Measurements from ENCODE around the gene CENPL.
A peak's percentile ranks its signal among the peaks of the same experiment; 100 is the strongest.

The CENPL gene

GRCh38 chr1:173824315-173825081, at the start of gene CENPL, which contains the start of gene DARS2:
Gene CENPL, minus strand, starts transcription at chr1:173824883. Its CDS starts 13,584 bp downstream, at chr1:173811299.
Gene DARS2, plus strand, starts transcription at chr1:173824673. Its CDS starts 557 bp downstream, at chr1:173825230.
- POLR2A ChIA-PET (ENCODE audit: low non-redundant PET): no interaction called here
- TF ChIP-seq, protein P1, sequence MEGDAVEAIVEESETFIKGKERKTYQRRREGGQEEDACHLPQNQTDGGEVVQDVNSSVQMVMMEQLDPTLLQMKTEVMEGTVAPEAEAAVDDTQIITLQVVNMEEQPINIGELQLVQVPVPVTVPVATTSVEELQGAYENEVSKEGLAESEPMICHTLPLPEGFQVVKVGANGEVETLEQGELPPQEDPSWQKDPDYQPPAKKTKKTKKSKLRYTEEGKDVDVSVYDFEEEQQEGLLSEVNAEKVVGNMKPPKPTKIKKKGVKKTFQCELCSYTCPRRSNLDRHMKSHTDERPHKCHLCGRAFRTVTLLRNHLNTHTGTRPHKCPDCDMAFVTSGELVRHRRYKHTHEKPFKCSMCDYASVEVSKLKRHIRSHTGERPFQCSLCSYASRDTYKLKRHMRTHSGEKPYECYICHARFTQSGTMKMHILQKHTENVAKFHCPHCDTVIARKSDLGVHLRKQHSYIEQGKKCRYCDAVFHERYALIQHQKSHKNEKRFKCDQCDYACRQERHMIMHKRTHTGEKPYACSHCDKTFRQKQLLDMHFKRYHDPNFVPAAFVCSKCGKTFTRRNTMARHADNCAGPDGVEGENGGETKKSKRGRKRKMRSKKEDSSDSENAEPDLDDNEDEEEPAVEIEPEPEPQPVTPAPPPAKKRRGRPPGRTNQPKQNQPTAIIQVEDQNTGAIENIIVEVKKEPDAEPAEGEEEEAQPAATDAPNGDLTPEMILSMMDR (conservative IDR thresholded peaks at IDR 0.05; ENCODE audit: low read depth): no peak; the same call in 1 of the 2 replicates
- peak; percentile 93 for DNase-seq (ENCODE audit: low spot score)
- peak within 1 kb of the TSS; percentile 97 for H3K27ac ChIP-seq
- CTCF ChIA-PET: interaction anchor here (0.6 to 1.2 kb wide), 6 partner anchors 19 to 1342 kb away, joined by 3 to 4 read pairs (median 3); no protein-coding TSS in a partner anchor

DNA sequence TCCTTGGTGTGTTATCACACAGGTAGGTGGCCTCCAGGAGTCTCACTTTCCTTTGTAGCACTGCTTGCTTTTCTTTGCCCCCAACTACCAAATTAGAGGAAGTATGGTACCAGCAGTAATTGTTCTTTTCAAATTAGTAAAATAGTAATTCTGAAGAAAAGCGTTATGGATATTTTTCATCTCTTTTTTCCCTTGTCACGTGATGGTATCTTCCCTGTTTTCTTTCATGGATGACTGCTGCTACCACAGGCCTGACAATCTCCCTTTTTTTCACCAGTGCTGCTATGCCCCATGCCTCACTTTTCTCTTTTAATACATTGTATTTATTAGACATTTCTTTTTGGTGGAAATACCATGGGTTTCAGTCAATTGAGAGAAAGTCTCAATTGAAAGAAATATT, 46.8 kb upstream of the CENPL start:
- TF ChIP-seq, protein P1 (conservative IDR thresholded peaks at IDR 0.05; ENCODE audit: low read depth): no peak
- POLR2A ChIA-PET (ENCODE audit: low non-redundant PET): no interaction called here
- no peak overlapping the region for H3K27ac ChIP-seq
- no peak for DNase-seq (ENCODE audit: low spot score)
- CTCF ChIA-PET: no interaction called here

DNA sequence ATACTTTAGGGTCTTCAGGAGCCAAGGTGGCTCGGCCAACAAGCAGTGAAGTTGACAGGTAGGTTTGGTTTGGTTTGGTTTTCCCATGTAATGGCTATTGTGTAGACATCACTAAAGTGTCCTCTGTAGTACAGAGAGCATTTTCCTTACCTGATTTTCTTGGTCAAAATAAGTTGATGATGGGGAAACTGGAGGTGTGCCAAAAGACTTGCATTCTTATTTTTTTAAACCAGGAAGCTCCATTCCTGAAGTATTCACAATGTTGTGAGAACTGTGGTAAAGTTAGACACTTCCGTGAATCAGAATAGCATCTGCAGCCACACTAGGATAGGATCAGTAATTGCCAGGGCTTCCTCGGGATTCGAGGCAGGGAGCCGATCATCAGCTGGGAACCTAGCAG, 46.4 kb upstream of the CENPL start:
- ChIA-PET POLR2A (ENCODE audit: low non-redundant PET) (no interaction called here), CTCF (no interaction called here)
- TF ChIP-seq, protein P1 (conservative IDR thresholded peaks at IDR 0.05; ENCODE audit: low read depth): no peak
- no peak overlapping the region for H3K27ac ChIP-seq
- no peak for DNase-seq (ENCODE audit: low spot score)

DNA sequence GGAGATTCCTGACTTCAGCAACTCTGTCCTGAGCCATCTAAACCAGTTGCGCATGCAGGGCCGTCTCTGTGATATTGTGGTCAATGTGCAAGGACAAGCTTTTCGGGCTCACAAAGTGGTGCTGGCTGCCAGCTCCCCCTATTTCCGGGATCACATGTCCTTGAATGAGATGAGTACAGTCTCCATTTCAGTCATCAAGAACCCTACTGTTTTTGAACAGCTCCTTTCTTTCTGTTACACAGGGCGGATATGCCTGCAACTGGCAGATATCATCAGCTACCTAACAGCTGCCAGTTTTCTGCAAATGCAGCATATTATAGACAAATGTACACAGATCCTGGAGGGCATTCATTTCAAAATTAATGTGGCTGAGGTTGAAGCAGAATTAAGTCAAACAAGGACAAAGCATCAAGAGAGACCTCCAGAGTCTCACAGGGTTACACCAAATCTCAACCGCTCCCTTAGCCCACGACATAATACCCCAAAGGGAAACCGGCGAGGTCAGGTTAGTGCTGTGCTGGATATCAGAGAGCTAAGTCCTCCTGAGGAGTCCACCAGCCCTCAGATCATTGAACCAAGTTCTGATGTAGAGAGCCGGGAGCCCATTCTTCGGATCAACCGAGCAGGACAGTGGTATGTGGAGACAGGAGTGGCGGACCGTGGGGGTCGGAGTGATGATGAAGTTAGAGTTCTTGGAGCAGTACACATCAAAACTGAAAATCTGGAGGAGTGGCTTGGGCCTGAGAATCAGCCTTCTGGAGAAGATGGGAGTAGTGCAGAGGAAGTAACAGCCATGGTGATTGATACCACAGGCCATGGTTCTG, 45.8 kb upstream of the CENPL start:
- no peak for DNase-seq (ENCODE audit: low spot score)
- H3K27ac ChIP-seq: no peak overlapping the region
- ChIA-PET POLR2A (ENCODE audit: low non-redundant PET) (no interaction called here), CTCF (no interaction called here)
- TF ChIP-seq, protein P1 (conservative IDR thresholded peaks at IDR 0.05; ENCODE audit: low read depth): no peak

- peak overlapping the region; percentile 95 for H3K27ac ChIP-seq
- ChIA-PET POLR2A (ENCODE audit: low non-redundant PET) (interaction anchor here (1.1 kb wide), 1 partner anchor 28 kb away, joined by 3 read pairs; no protein-coding TSS in a partner anchor), CTCF (interaction anchor here (0.6 to 1.1 kb wide), 2 partner anchors 45 to 875 kb away, joined by 3 to 5 read pairs; no protein-coding TSS in a partner anchor)
- no peak for DNase-seq (ENCODE audit: low spot score)
- TF ChIP-seq, protein P1 (conservative IDR thresholded peaks at IDR 0.05; ENCODE audit: low read depth): no peak
These were observed 44.3 kb upstream of the CENPL start for GRCh38 chr1:173869021-173869359.

All from RWPE1 (cell line).